ENCODE measurements around the gene TRIM67. TPM values are rescaled to one million over a fixed set of nuclear protein-coding genes. Genes with fewer than 3 reads are reported as not detected.

TRIM67 gene
- total RNA-seq, 2 experiments from 2014 or later, result not detected

- CTCF ChIA-PET, result no interaction called here
- intact Hi-C loops (cut with micrococcal nuclease), result no loop called here
- no peak overlapping the region for H3K4me3 Mint-ChIP-seq
These were observed 777 bp upstream of the TRIM67 start for GRCh38 chr1:231160895-231161666.

DNA sequence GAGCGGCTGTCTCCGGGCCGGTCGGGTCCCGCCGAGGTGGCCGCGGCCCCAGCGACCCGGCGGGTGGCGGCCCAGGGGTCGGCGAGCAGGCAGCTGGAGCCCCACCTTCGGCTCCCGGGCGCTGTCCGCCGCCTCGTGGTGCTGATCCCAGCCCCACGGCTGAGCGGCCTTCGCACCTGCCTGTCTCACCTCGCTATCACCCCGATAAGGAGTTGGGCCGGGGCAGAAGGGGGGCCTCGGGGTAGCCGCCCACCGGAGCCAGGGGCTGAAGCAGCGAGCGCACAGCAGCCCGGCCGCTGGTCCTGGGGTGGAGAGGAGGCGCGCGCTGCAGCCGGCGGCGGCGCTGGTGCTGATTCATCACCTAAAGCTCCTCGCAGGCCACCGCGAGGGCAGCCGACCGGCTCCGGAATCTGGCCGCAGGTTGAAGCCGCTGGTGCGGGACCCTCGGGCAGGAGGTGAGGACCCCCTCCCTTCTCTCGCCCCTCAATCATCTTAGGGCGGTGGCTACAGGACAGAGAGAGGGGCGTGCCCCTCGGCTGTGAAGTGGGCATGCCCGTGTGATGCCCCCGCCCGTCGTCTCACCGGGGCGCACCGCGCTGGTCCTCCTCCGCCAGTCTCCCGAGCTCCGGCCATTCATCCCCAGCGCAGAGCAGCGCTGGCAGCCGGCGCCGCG lies 575 bp downstream of the TRIM67 start:
- CTCF ChIA-PET, result interaction anchor here (0.9 kb wide), 1 partner anchor 12 kb away, joined by 3 read pairs; no protein-coding TSS in a partner anchor
- DNase-seq, result peak; percentile 40
- intact Hi-C loops (cut with micrococcal nuclease), result no loop called here
- Mint-ChIP-seq H3K36me3 (ENCODE audit: low read depth) (no peaks in the 10 kb centered on the region), H3K27me3 (ENCODE audit: low read depth) (peaks cover 57% of the 10 kb centered on the region), H3K4me3 (no peak overlapping the region), H3K4me1 (ENCODE audit: low read depth) (peaks cover 12% of the 10 kb centered on the region), H3K9me3 (no peaks in the 10 kb centered on the region), H3K27ac (no peak overlapping the region)

More at GRCh38 chr1:231160895-231161666, 777 bp upstream of the TRIM67 start:
- Mint-ChIP-seq H3K27ac (no peak overlapping the region), H3K36me3 (ENCODE audit: low read depth) (no peaks in the 10 kb centered on the region), H3K27me3 (ENCODE audit: low read depth) (peaks cover 58% of the 10 kb centered on the region), H3K4me1 (ENCODE audit: low read depth) (peaks cover 12% of the 10 kb centered on the region), H3K9me3 (no peaks in the 10 kb centered on the region)
- DNase-seq, result no peak

GRCh38 chr1:231162970-231163829 lies 1.3 kb downstream of the TRIM67 start:
- H3K36me3 Mint-ChIP-seq (ENCODE audit: low read depth), result no peaks in the 10 kb centered on the region
- intact Hi-C loops (cut with micrococcal nuclease), result no loop called here
- CTCF ChIA-PET, result interaction anchor here (0.9 kb wide), 1 partner anchor 12 kb away, joined by 3 read pairs; no protein-coding TSS in a partner anchor
- no peak overlapping the region for H3K4me3 Mint-ChIP-seq
- no peak overlapping the region for H3K27ac Mint-ChIP-seq
- peaks cover 12% of the 10 kb centered on the region for H3K4me1 Mint-ChIP-seq (ENCODE audit: low read depth)
- no peak for DNase-seq
- peaks cover 58% of the 10 kb centered on the region for H3K27me3 Mint-ChIP-seq (ENCODE audit: low read depth)
- H3K9me3 Mint-ChIP-seq, result no peaks in the 10 kb centered on the region

DNA sequence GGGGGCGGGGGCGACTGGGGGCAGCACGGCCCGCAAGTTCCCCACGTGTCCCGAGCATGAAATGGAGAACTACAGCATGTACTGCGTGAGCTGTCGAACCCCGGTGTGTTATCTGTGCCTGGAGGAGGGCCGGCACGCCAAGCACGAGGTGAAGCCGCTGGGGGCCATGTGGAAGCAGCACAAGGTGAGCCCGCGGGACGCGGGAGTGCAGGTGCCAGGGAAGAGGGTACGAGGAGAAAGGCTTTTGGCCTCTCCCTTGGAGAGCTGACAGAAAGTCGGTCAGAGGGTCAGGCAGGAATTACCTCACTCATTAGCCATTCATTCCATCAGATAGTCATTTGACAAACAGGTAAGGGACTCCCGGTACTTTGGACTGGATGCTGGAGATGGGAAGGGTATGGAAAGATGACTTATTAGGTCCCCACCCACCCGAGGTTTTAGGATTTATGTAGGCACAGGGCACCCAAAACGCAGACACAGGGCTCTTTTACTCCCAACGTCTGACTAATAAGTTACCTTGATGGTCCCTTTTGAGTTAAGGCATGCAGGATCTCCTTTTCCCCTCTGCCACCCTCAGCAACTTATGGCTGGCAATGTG lies 2.1 kb downstream of the TRIM67 start:
- Mint-ChIP-seq H3K4me1 (ENCODE audit: low read depth) (peaks cover 12% of the 10 kb centered on the region), H3K36me3 (ENCODE audit: low read depth) (no peaks in the 10 kb centered on the region), H3K27me3 (ENCODE audit: low read depth) (peaks cover 59% of the 10 kb centered on the region), H3K27ac (no peak overlapping the region), H3K9me3 (no peaks in the 10 kb centered on the region), H3K4me3 (peak overlapping the region; percentile 11)
- intact Hi-C loops (cut with micrococcal nuclease), result no loop called here
- DNase-seq, result no peak
- CTCF ChIA-PET, result no interaction called here

GRCh38 chr1:231165371-231165770 lies 3.5 kb downstream of the TRIM67 start:
- peaks cover 12% of the 10 kb centered on the region for H3K4me1 Mint-ChIP-seq (ENCODE audit: low read depth)
- DNase-seq, result no peak
- H3K9me3 Mint-ChIP-seq, result no peaks in the 10 kb centered on the region
- intact Hi-C loops (cut with micrococcal nuclease), result no loop called here
- peaks cover 44% of the 10 kb centered on the region for H3K27me3 Mint-ChIP-seq (ENCODE audit: low read depth)
- no peaks in the 10 kb centered on the region for H3K36me3 Mint-ChIP-seq (ENCODE audit: low read depth)
- CTCF ChIA-PET, result interaction anchor here (0.6 kb wide), 1 partner anchor 152 kb away, joined by 3 read pairs; no protein-coding TSS in a partner anchor
- no peak overlapping the region for H3K27ac Mint-ChIP-seq
- no peak overlapping the region for H3K4me3 Mint-ChIP-seq

- Mint-ChIP-seq H3K36me3 (ENCODE audit: low read depth) (no peaks in the 10 kb centered on the region), H3K27ac (no peak overlapping the region), H3K27me3 (ENCODE audit: low read depth) (peaks cover 40% of the 10 kb centered on the region), H3K9me3 (no peaks in the 10 kb centered on the region), H3K4me1 (ENCODE audit: low read depth) (peaks cover 8% of the 10 kb centered on the region), H3K4me3 (no peak overlapping the region)
- no peak for DNase-seq
- CTCF ChIA-PET, result no interaction called here
- intact Hi-C loops (cut with micrococcal nuclease), result no loop called here
These were observed 4.5 kb downstream of the TRIM67 start for GRCh38 chr1:231166398-231166797.

DNA sequence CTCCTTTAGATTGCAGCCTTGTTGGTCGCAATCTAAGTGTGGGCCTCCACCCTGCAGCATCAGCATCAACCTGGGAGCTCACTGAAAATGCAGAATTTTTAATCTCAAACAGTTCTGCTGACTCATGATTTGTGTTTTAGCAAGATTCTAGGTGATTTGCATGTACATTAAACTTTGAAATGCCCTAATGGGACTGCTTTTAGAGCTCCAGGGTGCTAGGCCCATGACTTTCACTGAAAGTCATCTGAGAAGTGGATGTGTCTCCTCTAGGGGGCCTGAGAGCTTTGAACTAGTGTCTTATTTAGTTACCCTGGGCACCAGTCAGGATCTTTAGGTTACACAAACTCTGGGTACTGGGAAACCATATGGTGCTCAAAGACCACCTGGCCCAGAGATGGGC lies 9.0 kb downstream of the TRIM67 start:
- H3K4me3 Mint-ChIP-seq, result no peak overlapping the region
- H3K27ac Mint-ChIP-seq, result no peak overlapping the region
- H3K9me3 Mint-ChIP-seq, result no peaks in the 10 kb centered on the region
- CTCF ChIA-PET, result no interaction called here
- intact Hi-C loops (cut with micrococcal nuclease), result no loop called here
- no peak for DNase-seq
- no peaks in the 10 kb centered on the region for H3K4me1 Mint-ChIP-seq (ENCODE audit: low read depth)
- no peaks in the 10 kb centered on the region for H3K36me3 Mint-ChIP-seq (ENCODE audit: low read depth)
- H3K27me3 Mint-ChIP-seq (ENCODE audit: low read depth), result peaks cover 29% of the 10 kb centered on the region

DNA sequence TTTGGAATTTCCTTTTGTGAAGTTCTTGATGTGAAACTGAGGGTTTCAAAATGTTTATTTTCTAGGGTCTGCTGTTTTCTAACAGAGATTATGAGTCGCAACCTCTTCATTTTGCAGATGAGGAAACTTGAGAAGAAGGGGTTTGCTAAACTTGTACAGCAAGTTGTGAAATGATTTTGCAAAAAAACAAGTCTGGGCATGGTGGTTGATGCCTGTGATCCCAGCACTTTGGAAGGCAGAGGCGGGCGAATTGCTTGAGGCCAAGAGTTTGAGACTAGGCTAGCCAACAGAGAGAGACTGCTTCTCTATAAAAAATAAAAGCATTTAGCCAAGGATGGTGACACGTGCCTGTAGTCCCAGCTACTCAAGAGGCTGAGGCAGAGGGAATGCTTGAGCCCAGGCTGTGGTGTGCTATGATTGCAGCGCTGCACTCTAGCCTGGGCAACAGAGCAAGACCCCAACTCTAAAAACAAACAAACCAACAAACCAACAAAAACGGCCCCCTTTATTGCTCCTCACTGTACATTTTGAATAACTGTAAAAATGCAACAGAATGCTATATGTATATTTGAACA lies 9.9 kb downstream of the TRIM67 start:
- CTCF ChIA-PET, result no interaction called here
- intact Hi-C loops (cut with micrococcal nuclease), result no loop called here
- Mint-ChIP-seq H3K36me3 (ENCODE audit: low read depth) (no peaks in the 10 kb centered on the region), H3K27ac (no peak overlapping the region), H3K27me3 (ENCODE audit: low read depth) (peaks cover 32% of the 10 kb centered on the region), H3K4me3 (no peak overlapping the region), H3K4me1 (ENCODE audit: low read depth) (no peaks in the 10 kb centered on the region), H3K9me3 (no peaks in the 10 kb centered on the region)
- DNase-seq, result no peak

GRCh38 chr1:231172411-231172810 lies 10.6 kb downstream of the TRIM67 start:
- Mint-ChIP-seq H3K9me3 (no peaks in the 10 kb centered on the region), H3K4me3 (no peak overlapping the region), H3K27ac (no peak overlapping the region)

DNA sequence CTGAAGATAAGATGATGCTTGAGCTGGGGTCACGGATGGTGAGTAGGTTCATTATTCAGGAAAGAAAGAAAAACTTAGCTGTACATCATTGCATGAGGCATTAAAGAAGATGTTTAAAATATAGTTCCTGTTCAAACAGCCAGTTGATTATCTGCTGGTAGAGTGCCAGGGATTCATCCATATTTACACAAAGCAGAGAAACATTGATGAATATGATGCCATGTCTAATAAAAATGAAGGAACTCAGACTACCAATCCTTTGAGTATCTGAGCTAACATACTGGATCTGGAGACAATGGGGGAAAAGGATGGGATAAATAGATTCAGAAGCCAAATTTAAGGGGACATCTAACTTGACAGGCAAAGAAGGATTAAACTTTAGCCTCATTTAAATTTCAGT lies 14.6 kb downstream of the TRIM67 start:
- H3K36me3 Mint-ChIP-seq (ENCODE audit: low read depth), result no peaks in the 10 kb centered on the region
- intact Hi-C loops (cut with micrococcal nuclease), result no loop called here
- H3K9me3 Mint-ChIP-seq, result no peaks in the 10 kb centered on the region
- no peak overlapping the region for H3K4me3 Mint-ChIP-seq
- H3K27ac Mint-ChIP-seq, result no peak overlapping the region
- CTCF ChIA-PET, result no interaction called here
- peaks cover 42% of the 10 kb centered on the region for H3K27me3 Mint-ChIP-seq (ENCODE audit: low read depth)
- DNase-seq, result no peak
- H3K4me1 Mint-ChIP-seq (ENCODE audit: low read depth), result no peaks in the 10 kb centered on the region

More at GRCh38 chr1:231172411-231172810, 10.6 kb downstream of the TRIM67 start:
- H3K4me1 Mint-ChIP-seq (ENCODE audit: low read depth), result no peaks in the 10 kb centered on the region
- peaks cover 35% of the 10 kb centered on the region for H3K27me3 Mint-ChIP-seq (ENCODE audit: low read depth)
- CTCF ChIA-PET, result no interaction called here
- DNase-seq, result no peak
- intact Hi-C loops (cut with micrococcal nuclease), result no loop called here
- H3K36me3 Mint-ChIP-seq (ENCODE audit: low read depth), result no peaks in the 10 kb centered on the region

- no peak for DNase-seq
- Mint-ChIP-seq H3K36me3 (ENCODE audit: low read depth) (no peaks in the 10 kb centered on the region), H3K27ac (no peak overlapping the region), H3K9me3 (no peaks in the 10 kb centered on the region), H3K27me3 (ENCODE audit: low read depth) (peaks cover 46% of the 10 kb centered on the region), H3K4me3 (no peak overlapping the region), H3K4me1 (ENCODE audit: low read depth) (no peaks in the 10 kb centered on the region)
- intact Hi-C loops (cut with micrococcal nuclease), result no loop called here
- CTCF ChIA-PET, result no interaction called here
These were observed 15.4 kb downstream of the TRIM67 start for GRCh38 chr1:231177226-231177625.

DNA sequence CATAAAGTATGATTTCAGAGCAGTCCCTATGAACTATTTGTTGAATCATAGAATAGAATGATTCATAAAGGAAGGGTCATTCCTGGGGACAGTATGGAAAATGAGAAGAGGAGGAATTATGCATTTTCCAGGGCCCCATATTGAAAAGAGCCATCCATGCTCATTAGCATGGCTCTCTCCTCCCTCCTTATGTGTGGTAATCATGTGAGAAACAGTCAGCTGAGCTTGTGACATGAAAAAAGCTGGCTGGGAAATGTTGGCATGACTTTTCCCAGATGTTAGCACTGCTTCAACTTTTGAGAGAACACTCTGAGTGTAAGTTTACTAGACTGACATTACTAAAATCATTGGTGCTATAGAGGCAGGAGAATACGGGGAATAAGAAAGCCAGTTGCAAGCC lies 16.1 kb downstream of the TRIM67 start:
- Mint-ChIP-seq H3K27ac (no peak overlapping the region), H3K36me3 (ENCODE audit: low read depth) (no peaks in the 10 kb centered on the region), H3K4me3 (no peak overlapping the region), H3K27me3 (ENCODE audit: low read depth) (peaks cover 45% of the 10 kb centered on the region), H3K9me3 (no peaks in the 10 kb centered on the region), H3K4me1 (ENCODE audit: low read depth) (no peaks in the 10 kb centered on the region)
- DNase-seq, result no peak
- intact Hi-C loops (cut with micrococcal nuclease), result no loop called here
- CTCF ChIA-PET, result no interaction called here

Data from activated naive CD4-positive, alpha-beta T cell treated with anti-CD3 and anti-CD28 coated beads for 36 hours (primary cell).